OCI-LY3 (cell line): ENCODE data around the gene ACSBG1.

ENCODE experiments used
- EZH2phosphoT487 ChIP-seq: fragments of 200-600 bp; shearing (Covaris generic); IDR thresholded peaks from 2 replicates; pipeline ENCODE4 v1.6.1; 2018; ENCODE audit warnings: antibody characterized with exemption, mixed run types, low read depth
- TF ChIP-seq, protein P1 (sequence below): fragments of 200-600, 300-600 bp; sonication (generic); IDR thresholded peaks from 2 replicates; pipeline ENCODE4 v1.5.1; 2014; ENCODE audit warnings: antibody characterized with exemption, low read length, low read depth

- TF ChIP-seq EZH2phosphoT487: no peak
- TF ChIP-seq, protein P1, sequence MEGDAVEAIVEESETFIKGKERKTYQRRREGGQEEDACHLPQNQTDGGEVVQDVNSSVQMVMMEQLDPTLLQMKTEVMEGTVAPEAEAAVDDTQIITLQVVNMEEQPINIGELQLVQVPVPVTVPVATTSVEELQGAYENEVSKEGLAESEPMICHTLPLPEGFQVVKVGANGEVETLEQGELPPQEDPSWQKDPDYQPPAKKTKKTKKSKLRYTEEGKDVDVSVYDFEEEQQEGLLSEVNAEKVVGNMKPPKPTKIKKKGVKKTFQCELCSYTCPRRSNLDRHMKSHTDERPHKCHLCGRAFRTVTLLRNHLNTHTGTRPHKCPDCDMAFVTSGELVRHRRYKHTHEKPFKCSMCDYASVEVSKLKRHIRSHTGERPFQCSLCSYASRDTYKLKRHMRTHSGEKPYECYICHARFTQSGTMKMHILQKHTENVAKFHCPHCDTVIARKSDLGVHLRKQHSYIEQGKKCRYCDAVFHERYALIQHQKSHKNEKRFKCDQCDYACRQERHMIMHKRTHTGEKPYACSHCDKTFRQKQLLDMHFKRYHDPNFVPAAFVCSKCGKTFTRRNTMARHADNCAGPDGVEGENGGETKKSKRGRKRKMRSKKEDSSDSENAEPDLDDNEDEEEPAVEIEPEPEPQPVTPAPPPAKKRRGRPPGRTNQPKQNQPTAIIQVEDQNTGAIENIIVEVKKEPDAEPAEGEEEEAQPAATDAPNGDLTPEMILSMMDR: no peak
Measured at GRCh38 chr15:78272776-78273175, 38.4 kb upstream of the ACSBG1 start.
